ENCODE results near the gene LRIF1. TPM values are rescaled to one million over a fixed set of nuclear protein-coding genes. Genes with fewer than 3 reads are reported as not detected.

LRIF1 gene
- total and polyA plus RNA-seq, 10 of the 15 experiments (the other 5 are each of a cell fraction or from before 2014, with no cell fraction given), result 9.7 to 20.3 (median 15.8) TPM

DNA sequence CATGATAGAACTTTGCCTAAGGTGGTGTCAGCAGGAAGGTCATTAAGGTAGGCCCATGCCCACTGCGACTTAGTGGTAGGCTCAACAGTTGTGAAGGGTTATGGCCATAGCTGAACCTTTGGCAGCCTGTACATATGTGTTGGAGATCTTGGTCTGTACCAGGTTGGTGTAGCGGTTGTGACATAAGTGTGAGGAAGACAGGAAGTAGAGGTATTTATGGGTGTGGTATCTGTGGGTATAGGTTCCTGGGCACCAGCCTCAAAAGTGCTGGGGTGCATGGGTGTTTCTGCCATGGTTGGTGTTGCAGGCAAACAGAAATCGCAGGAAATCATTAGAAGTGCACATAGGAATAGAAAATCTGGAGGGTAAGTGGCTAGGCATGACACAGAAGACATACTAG is 18.6 kb upstream of the LRIF1 start:
- TF ChIP-seq MEF2A (IDR thresholded peaks at IDR 0.05; ENCODE audit: insufficient read depth, low read depth, low read length) (no peak), TAF1 (IDR thresholded peaks at IDR 0.05; ENCODE audit: borderline replicate concordance, low read depth, low read length) (no peak), BHLHE40 (IDR thresholded peaks at IDR 0.05; ENCODE audit: borderline replicate concordance in 1 of 2, low read depth in 2 of 2, low read length in 1 of 2) (no peak), PML (IDR thresholded peaks at IDR 0.05; ENCODE audit: low read length) (no peak), KDM1A (IDR thresholded peaks at IDR 0.05; ENCODE audit: borderline replicate concordance) (no peak), JUNB (IDR thresholded peaks at IDR 0.05) (no peak), POU2F2 (IDR thresholded peaks at IDR 0.05; ENCODE audit: borderline replicate concordance, low read depth, low read length) (no peak), CEBPB (IDR thresholded peaks at IDR 0.05; ENCODE audit: borderline replicate concordance in 1 of 2, low read depth in 2 of 2, low read length in 2 of 2) (no peak), GABPA (IDR thresholded peaks at IDR 0.05; ENCODE audit: low read depth) (no peak), NBN (IDR thresholded peaks at IDR 0.05) (no peak), ZBTB40 (IDR thresholded peaks at IDR 0.05; ENCODE audit: borderline replicate concordance) (no peak), TBL1XR1 (IDR thresholded peaks at IDR 0.05; ENCODE audit: low read depth, low read length) (no peak), NR2C2 (IDR thresholded peaks at IDR 0.05; ENCODE audit: borderline replicate concordance, control insufficient read depth, insufficient read length, low read depth) (no peak), RELB (IDR thresholded peaks at IDR 0.05; ENCODE audit: low read depth) (no peak), POLR2AphosphoS2 (IDR thresholded peaks at IDR 0.05; ENCODE audit: low read depth, low read length) (no peak)
- no peak overlapping the region for H3K4me2 ChIP-seq (ENCODE audit: control insufficient read depth, insufficient read depth)
- no peaks in the 10 kb centered on the region for H3K79me2 ChIP-seq (ENCODE audit: control insufficient read depth, insufficient read depth, low read length)
- H3K4me3 ChIP-seq, result no peak overlapping the region
- no TSS peak for BruUV-seq (replicated peaks)
- no peaks in the 10 kb centered on the region for H3K36me3 ChIP-seq (ENCODE audit: control insufficient read depth in 2 of 2, insufficient read depth in 2 of 2, low read length in 1 of 2)
- H3K27ac ChIP-seq (ENCODE audit: control insufficient read depth, insufficient read depth), result no peak overlapping the region
- H4K20me1 ChIP-seq (ENCODE audit: control insufficient read depth, insufficient read depth), result no peaks in the 10 kb centered on the region
- ChIA-PET POLR2A (no interaction called here), CTCF (no interaction called here), SMC1A (ENCODE audit: uncharacterized antibody, unreplicated experiment) (no interaction called here), RAD21 (ENCODE audit: unreplicated experiment) (no interaction called here)
- ATAC-seq (no peak), DNase-seq (ENCODE audit: low read depth, low spot score) (no peak), FAIRE-seq (no peak)
- no peaks in the 10 kb centered on the region for H3K4me1 ChIP-seq (ENCODE audit: control insufficient read depth, insufficient read depth, low read length)
- H3K9me3 ChIP-seq (replicated peaks; ENCODE audit: control insufficient read depth, insufficient read depth, low read length), result no peaks in the 10 kb centered on the region; the same call in 2 of the 3 replicates
- no peak overlapping the region for H3K9ac ChIP-seq (ENCODE audit: control insufficient read depth, insufficient read depth, low read length)
- in situ Hi-C loops (cut with MboI) (no loop called here), intact Hi-C loops (cut with micrococcal nuclease; ENCODE audit: unreplicated experiment) (no loop called here)
- no peaks in the 10 kb centered on the region for H3K27me3 ChIP-seq (replicated peaks in 1 of 2; ENCODE audit: control insufficient read depth in 2 of 2, insufficient read depth in 2 of 2, low read length in 1 of 2)
- 49% methylated on average over 3 of the region's 3 CpGs for WGBS (ENCODE audit: insufficient coverage, insufficient replicate concordance, low lambda C conversion rate, missing lambda C conversion rate)
- H2AFZ ChIP-seq (ENCODE audit: control insufficient read depth, low read depth, low read length), result no peak overlapping the region

Measured in GM12878 (cell line).